GM15510 (cell line): Measurements from ENCODE around the gene SCAMP4.

Source experiments
- POLR2A ChIP-seq: IDR thresholded peaks from 3 replicates; pipeline ENCODE4 v1.6.1; 2011; ENCODE audit warnings: borderline replicate concordance; ENCODE audit not compliant: insufficient read length; ENCODE audit errors: extremely low read depth

Gene SCAMP4

GRCh38 chr19:1902923-1903322 is 2.3 kb upstream of the SCAMP4 start:
- TF ChIP-seq POLR2A, result no peak

- no peak for TF ChIP-seq POLR2A
Measured at GRCh38 chr19:1904860-1905109, 414 bp upstream of the SCAMP4 start.

GRCh38 chr19:1905863-1906375 is 720 bp downstream of the SCAMP4 start:
- TF ChIP-seq POLR2A, result no peak

GRCh38 chr19:1906985-1907562 is 1.9 kb downstream of the SCAMP4 start:
- TF ChIP-seq POLR2A, result no peak

GRCh38 chr19:1907563-1908363 is 2.6 kb downstream of the SCAMP4 start:
- TF ChIP-seq POLR2A, result no peak

- TF ChIP-seq POLR2A, result no peak
Measured at GRCh38 chr19:1908364-1908678, 3.1 kb downstream of the SCAMP4 start.

DNA sequence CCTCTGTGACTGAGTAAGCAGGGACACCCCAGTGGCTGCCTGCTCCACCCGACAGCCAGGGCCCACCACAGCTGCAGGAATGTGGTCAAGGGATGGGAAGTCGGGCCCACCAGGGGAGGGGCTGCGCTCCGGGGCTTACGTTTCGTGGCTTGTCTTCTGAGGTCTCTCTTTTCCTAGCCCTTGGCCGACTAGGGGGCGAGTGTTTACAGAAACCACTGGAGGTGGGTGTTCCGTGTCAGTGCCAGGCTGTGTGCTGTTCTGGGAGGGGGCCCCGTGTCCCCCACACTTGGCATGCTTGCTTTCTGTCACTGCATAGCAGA is 4.5 kb downstream of the SCAMP4 start:
- no peak for TF ChIP-seq POLR2A

- no peak for TF ChIP-seq POLR2A
Measured at GRCh38 chr19:1910177-1910576, 5.0 kb downstream of the SCAMP4 start.

DNA sequence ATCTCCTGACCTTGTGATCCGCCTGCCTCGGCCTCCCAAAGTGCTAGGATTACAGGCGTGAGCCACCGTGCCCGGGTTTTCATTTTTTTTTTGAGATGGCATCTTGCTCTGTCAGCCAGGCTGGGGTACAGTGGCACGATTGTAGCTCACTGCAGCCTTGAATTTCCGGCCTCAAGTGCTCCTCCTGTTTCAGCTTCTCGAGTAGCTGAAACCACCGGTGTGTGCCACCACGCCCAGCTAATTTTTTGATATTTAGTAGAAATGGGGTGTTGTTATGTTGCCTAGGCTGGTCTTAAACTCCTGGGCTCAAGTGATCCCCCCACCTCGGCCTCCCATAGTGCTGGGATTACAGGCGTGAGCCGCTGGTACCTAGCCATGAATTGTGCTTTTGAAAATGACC is 5.9 kb downstream of the SCAMP4 start:
- no peak for TF ChIP-seq POLR2A

DNA sequence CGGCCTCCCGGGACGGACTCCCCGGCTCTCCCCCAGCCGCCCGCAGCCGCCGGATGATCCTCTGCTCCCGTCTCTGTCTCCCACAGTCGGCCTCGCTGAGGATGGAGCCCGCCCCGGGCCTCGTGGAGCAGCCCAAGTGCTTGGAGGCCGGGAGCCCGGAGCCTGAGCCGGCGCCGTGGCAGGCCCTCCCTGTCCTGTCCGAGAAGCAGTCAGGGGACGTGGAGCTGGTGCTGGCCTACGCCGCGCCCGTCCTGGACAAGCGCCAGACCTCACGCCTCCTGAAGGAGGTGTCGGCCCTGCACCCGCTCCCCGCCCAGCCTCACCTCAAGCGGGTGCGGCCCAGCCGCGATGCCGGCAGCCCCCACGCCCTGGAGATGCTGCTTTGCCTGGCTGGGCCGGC is 6.8 kb downstream of the SCAMP4 start:
- no peak for TF ChIP-seq POLR2A

DNA sequence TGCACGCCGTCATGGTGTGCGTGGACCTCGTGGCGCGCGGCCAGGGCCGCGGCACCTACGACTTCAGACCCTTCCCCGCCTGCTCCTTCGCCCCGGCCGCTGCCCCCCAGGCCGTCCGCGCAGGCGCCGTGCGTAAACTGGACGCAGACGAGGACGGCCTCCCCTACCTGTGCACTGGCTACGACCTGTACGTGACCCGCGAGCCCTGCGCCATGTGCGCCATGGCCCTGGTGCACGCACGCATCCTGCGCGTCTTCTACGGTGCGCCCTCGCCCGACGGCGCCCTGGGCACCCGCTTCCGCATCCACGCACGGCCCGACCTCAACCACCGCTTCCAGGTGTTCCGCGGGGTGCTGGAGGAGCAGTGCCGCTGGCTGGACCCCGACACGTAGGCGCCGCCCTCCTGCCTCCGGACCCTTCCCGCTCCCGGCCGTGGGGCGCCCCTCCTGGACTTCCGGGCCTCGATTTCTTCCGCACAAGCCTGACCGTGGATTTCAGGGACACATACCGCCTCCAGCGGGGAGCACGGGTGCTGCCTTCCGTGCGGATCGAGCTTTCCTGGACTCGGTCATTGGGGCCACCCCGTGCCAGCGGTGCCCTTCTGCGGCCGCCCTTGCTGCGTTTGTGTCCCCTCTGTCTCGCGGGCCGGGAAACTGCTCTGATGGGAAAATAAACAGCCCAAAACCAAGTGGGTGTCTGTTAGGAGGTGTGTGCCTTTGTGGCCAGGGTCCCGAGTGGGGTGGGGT is 7.7 kb downstream of the SCAMP4 start:
- TF ChIP-seq POLR2A, result no peak

- no peak for TF ChIP-seq POLR2A
Measured at GRCh38 chr19:1913781-1914577, 8.8 kb downstream of the SCAMP4 start.

DNA sequence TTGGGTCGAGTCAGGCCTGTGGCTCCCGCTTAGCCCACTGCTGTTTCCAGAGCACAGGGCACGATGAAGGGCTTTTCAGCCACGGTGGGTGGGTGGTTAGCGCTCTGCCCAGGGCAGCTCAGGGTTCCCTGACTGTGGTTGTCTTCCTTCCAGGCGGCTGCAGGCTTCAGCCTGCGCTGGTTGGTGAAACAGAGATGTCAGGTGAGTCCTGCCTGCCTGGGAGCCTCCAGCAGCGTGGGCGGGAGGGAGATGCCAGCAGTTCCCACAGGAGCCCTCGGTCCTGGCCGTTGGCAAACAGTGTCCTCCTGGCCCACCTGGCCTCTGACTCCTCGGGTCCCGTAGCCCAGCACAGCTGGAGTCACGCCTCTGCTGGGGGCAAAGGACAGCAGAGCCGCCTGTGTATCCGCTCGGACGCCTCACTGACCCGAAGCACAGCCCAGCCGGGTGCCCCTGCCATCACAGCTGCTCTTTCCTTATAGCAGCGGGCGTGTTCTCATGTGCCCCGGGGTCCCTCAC is 9.7 kb downstream of the SCAMP4 start:
- TF ChIP-seq POLR2A, result no peak

DNA sequence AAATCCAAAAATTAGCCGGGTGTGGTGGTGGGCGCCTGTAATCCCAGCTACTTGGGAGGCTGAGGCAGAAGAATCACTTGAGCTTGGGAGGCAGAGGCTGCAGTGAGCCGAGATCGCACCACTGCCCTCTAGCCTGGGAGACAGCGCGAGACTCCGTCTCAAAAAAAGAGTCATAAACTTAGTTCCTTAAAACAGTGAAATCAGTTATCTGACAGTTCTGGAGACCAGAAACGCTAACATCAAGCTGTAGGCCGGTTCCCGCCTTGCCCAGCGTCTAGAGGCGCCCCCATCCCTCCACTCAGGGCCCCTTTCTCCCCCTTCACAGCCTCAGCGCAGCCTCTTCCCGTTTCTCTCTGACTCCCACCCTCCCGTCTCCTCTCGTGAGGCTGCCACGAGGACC is 11.9 kb downstream of the SCAMP4 start:
- no peak for TF ChIP-seq POLR2A

DNA sequence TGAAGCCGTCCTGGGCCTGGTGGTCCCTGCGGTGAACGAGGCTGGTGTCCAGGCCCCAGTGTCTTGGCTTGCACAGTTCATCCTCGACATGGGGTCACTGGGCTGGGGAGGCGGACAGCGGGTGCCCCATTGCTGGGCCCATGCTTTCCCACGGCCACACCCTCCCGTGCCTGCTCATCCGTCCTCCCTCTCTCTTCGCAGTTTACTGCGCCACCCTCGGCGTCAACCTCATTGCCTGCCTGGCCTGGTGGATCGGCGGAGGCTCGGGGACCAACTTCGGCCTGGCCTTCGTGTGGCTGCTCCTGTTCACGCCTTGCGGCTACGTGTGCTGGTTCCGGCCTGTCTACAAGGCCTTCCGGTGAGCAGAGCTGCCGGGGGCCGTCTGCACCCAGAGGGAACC is 12.7 kb downstream of the SCAMP4 start:
- no peak for TF ChIP-seq POLR2A
